ENCODE results near the gene MRPL1. TPM values are rescaled to one million over a fixed set of nuclear protein-coding genes. Genes with fewer than 3 reads are reported as not detected.
A peak's percentile ranks its signal among the peaks of the same experiment; 100 is the strongest.
"Not testable (repeated sequence)": the region's sequence is repeated elsewhere in the genome, so short reads cannot be mapped to it uniquely, and the experiment has no call there.

The MRPL1 gene
- total RNA-seq, 1 donor from 2014 or later, result 38.6 TPM

DNA sequence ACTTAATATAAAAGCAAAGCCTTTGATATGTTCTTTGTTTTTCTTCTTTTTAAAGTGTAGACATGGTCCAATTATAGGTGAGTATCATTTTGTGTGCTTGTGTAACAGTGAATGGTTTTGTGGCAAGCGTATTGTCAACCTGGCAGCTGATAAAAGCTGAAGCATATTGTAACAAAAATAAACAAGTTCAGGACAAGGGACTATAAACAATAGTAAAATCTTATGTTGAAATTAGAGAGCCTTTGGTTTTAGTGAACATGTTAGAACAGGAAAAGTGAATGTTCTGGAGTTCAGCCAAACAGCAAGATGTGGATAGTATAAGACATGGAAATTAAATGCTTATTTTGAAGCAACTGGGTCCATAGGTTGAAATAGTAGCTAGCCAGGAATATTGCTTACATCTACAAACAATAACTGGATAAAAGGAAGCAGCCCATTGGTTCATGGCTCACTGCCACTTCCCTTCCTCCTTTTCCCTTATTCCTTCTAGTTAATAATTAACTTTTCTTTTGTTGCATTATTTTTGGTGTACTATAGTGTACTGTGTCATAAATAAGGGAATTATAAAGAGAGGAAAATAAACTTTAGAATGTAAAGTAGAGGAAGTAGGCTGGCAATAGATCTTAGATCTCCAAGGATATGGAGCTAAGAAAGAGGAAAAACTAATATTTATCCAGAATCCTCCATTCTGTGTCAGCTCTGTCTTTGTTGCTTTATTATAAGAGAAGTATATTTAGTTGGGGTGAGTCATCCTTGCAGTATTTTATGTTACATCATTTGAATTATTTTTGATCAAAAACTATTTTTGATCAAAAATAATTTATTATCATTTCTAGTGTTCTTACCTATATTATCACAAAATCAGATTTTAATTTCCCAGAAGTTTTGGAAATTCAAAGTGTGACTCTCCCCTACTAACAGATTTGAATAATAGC, 65.6 kb downstream of the MRPL1 start:
- Histone ChIP-seq H3K9me3 (ENCODE audit: control insufficient read depth in 3 of 3, low read length in 3 of 3) (no peaks in the 10 kb centered on the region), H3K4me1 (ENCODE audit: control insufficient read depth in 3 of 3, insufficient read depth in 3 of 3, low read length in 3 of 3) (no peaks in the 10 kb centered on the region), H3K27me3 (ENCODE audit: control insufficient read depth in 3 of 3, insufficient read depth in 3 of 3, low read length in 3 of 3) (no peaks in the 10 kb centered on the region), H3K27ac (ENCODE audit: low read depth, low read length) (no peak overlapping the region), H3K36me3 (ENCODE audit: control insufficient read depth in 3 of 3, insufficient read depth in 3 of 3, low read length in 3 of 3) (peaks cover 0 to 15% (median 5%) of the 10 kb centered on the region in 3 donors), H3K4me3 (ENCODE audit: low read length in 3 of 3) (no peak overlapping the region), H3K9ac (ENCODE audit: low read depth in 1 of 3, low read length in 3 of 3) (no peak overlapping the region)

DNA sequence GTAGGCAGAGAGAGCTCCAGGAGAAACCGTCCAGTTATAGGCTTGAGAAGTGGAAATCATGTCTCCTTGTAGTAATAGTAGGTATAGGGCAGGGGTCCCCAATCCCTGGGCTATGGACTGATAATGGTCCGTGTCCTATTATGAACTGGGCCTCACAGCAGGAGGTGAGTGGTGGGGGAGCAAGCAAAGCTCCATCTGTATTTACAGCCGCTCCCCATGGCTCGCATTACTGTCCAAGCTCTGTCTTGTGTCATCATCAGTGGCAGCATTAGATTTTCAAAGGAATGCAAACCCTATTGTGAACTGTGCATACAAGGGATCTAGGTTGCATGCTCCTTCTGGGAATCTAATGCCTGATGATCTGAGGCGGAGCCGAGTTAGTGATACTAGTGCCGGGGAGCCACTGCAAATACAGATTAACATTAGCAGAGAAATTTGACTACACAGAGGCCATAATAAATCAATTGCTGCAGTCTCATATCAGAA, 67.6 kb downstream of the MRPL1 start:
- Histone ChIP-seq H3K9me3 (ENCODE audit: control insufficient read depth in 3 of 3, low read length in 3 of 3) (no peaks in the 10 kb centered on the region), H3K27me3 (ENCODE audit: control insufficient read depth in 3 of 3, insufficient read depth in 3 of 3, low read length in 3 of 3) (no peaks in the 10 kb centered on the region), H3K4me1 (ENCODE audit: control insufficient read depth in 3 of 3, insufficient read depth in 3 of 3, low read length in 3 of 3) (no peaks in the 10 kb centered on the region), H3K36me3 (ENCODE audit: control insufficient read depth in 3 of 3, insufficient read depth in 3 of 3, low read length in 3 of 3) (peaks cover 0 to 15% (median 5%) of the 10 kb centered on the region in 3 donors), H3K9ac (ENCODE audit: low read depth in 1 of 3, low read length in 3 of 3) (peak overlapping the region in 1 of 3 donors; percentile 12), H3K4me3 (ENCODE audit: low read length in 3 of 3) (no peak overlapping the region), H3K27ac (ENCODE audit: low read depth, low read length) (no peak overlapping the region)

DNA sequence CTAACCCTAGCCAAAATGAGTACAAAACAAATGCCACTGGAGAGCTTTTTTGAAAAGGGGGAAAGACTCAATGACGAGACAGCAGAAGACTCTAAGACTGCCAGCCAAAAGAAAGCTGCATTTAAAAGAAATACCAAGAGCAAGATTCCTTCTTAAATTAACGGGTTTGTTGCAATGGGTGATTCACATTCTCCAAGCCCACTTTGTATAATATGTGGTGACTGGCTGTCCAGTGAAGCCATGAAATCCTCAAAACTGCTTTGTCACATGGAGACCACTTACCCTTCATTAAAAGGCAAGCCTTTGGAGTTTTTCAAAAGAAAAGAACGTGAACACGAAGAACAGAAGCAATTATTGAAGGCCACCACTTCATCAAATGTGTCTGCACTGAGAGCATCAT, 68.2 kb downstream of the MRPL1 start:
- H3K9me3 ChIP-seq (ENCODE audit: control insufficient read depth in 3 of 3, low read length in 3 of 3), result no peaks in the 10 kb centered on the region
- H3K36me3 ChIP-seq (ENCODE audit: control insufficient read depth in 3 of 3, insufficient read depth in 3 of 3, low read length in 3 of 3), result peaks cover 0 to 15% (median 5%) of the 10 kb centered on the region in 3 donors

DNA sequence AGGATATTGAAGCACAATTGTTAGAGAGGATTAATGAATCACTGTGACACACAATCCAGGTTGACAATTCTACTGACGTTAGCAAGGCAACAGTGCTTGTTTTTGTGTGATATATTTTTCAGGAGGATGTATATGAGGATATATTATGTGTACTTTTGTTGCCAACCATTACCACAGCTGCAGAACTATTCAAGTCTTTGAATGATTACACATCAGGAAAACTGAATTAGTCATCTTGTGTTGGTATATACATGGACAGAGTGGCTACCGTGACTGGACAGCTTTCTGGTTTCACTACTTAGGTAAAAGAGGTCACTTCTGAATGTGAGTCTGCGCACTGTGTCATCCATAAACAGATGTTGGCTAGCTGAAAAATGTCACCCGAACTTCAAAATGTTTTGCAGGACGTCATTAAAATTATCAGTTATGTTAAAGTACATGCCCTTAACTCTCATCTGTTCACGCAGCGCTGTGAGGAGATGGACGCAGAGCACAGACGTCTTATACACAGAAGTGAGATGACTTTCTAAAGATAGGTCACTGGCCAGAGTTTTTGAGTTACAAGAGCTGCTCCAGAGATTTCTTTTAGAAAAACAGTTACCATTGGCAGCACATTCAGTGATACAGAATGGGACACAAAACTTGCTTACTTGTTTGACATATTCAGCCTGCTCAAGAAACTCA, 69.0 kb downstream of the MRPL1 start:
- H3K9ac ChIP-seq (ENCODE audit: low read depth in 1 of 3, low read length in 3 of 3), result no peak overlapping the region
- H3K4me3 ChIP-seq (ENCODE audit: low read length in 3 of 3), result no peak overlapping the region
- H3K27ac ChIP-seq (ENCODE audit: low read depth, low read length), result no peak overlapping the region
- H3K9me3 ChIP-seq (ENCODE audit: control insufficient read depth in 3 of 3, low read length in 3 of 3), result no peaks in the 10 kb centered on the region
- no peaks in the 10 kb centered on the region for H3K4me1 ChIP-seq (ENCODE audit: control insufficient read depth in 3 of 3, insufficient read depth in 3 of 3, low read length in 3 of 3)
- peaks cover 0 to 15% (median 5%) of the 10 kb centered on the region in 3 donors for H3K36me3 ChIP-seq (ENCODE audit: control insufficient read depth in 3 of 3, insufficient read depth in 3 of 3, low read length in 3 of 3)
- no peaks in the 10 kb centered on the region for H3K27me3 ChIP-seq (ENCODE audit: control insufficient read depth in 3 of 3, insufficient read depth in 3 of 3, low read length in 3 of 3)

More for the DNA sequence above, 68.2 kb downstream of the MRPL1 start:
- Histone ChIP-seq H3K27me3 (ENCODE audit: control insufficient read depth in 3 of 3, insufficient read depth in 3 of 3, low read length in 3 of 3) (no peaks in the 10 kb centered on the region), H3K27ac (ENCODE audit: low read depth, low read length) (no peak overlapping the region), H3K4me1 (ENCODE audit: control insufficient read depth in 3 of 3, insufficient read depth in 3 of 3, low read length in 3 of 3) (no peaks in the 10 kb centered on the region), H3K4me3 (ENCODE audit: low read length in 3 of 3) (no peak overlapping the region), H3K9ac (ENCODE audit: low read depth in 1 of 3, low read length in 3 of 3) (no peak overlapping the region)

DNA sequence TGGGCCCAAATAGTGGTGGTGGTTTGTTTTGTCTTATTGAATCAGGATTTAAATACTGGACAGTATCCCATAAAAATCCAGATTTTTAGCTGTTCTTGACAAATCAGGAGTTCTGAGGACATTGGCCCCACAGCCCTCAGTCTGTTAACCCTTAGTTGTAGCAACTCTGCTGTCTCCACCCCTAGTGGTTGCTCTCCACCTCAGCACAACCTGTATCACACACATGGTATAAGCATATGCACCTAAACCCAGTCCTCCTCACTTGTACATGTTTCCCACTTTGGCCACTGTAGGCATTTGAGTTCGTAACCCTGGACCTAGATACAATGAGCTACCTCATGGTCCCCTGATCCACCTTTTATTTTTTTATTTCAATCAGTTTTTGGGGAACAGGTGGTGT, 75.9 kb downstream of the MRPL1 start:
- Histone ChIP-seq H3K36me3 (ENCODE audit: control insufficient read depth in 3 of 3, insufficient read depth in 3 of 3, low read length in 3 of 3) (peaks cover 0 to 6% (median 0%) of the 10 kb centered on the region in 3 donors), H3K4me1 (ENCODE audit: control insufficient read depth in 3 of 3, insufficient read depth in 3 of 3, low read length in 3 of 3) (no peaks in the 10 kb centered on the region), H3K9ac (ENCODE audit: low read depth in 1 of 3, low read length in 3 of 3) (no peak overlapping the region), H3K27ac (ENCODE audit: low read depth, low read length) (no peak overlapping the region), H3K27me3 (ENCODE audit: control insufficient read depth in 3 of 3, insufficient read depth in 3 of 3, low read length in 3 of 3) (no peaks in the 10 kb centered on the region), H3K9me3 (ENCODE audit: control insufficient read depth in 3 of 3, low read length in 3 of 3) (no peaks in the 10 kb centered on the region), H3K4me3 (ENCODE audit: low read length in 3 of 3) (no peak overlapping the region)

DNA sequence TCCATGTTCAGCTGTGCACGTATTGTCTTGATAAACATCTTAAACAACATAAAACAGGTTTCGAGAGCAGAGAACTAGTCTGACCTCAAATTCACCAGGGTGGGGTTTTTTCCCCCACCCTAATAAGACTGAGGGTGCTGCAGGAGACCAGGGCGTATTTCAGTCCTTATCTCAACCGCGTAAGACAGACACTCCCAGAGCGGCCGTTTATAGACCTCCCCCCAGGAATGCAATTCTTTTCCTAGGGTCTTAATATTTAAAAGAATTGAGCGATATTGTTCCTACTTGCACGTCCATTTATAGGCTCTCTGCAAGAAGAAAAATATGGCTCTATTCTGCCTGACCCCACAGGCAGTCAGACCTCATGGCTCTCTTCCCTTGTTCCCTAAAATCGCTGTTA, 83.3 kb downstream of the MRPL1 start:
- not testable (repeated sequence) for H3K9me3 ChIP-seq (ENCODE audit: control insufficient read depth in 3 of 3, low read length in 3 of 3); H3K4me1 ChIP-seq (ENCODE audit: control insufficient read depth in 3 of 3, insufficient read depth in 3 of 3, low read length in 3 of 3); H3K27ac ChIP-seq (ENCODE audit: low read depth, low read length); H3K36me3 ChIP-seq (ENCODE audit: control insufficient read depth in 3 of 3, insufficient read depth in 3 of 3, low read length in 3 of 3); H3K27me3 ChIP-seq (ENCODE audit: control insufficient read depth in 3 of 3, insufficient read depth in 3 of 3, low read length in 3 of 3); H3K4me3 ChIP-seq (ENCODE audit: low read length in 3 of 3); H3K9ac ChIP-seq (ENCODE audit: low read depth in 1 of 3, low read length in 3 of 3)

DNA sequence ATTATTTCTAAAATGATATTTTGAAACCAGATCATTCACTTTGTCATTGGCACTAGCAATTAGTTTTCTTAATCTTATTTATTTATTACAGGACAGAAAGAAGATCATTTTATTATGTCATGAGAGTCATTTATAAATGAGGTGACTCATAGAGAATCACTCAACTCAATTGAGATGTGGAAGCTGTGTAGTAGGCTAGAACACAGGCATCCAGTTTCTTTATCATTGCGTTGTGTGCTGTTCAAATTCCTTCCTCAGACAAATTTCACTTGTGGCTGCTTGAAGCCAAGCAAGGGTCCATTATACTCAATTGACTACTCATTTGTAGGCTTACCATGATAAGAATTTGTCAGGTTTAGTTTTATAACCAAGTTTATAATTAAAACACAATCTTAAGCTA, 87.6 kb downstream of the MRPL1 start:
- H3K4me3 ChIP-seq (ENCODE audit: low read length in 3 of 3), result no peak overlapping the region
- H3K27me3 ChIP-seq (ENCODE audit: control insufficient read depth in 3 of 3, insufficient read depth in 3 of 3, low read length in 3 of 3), result no peaks in the 10 kb centered on the region
- H3K4me1 ChIP-seq (ENCODE audit: control insufficient read depth in 3 of 3, insufficient read depth in 3 of 3, low read length in 3 of 3), result no peaks in the 10 kb centered on the region
- no peaks in the 10 kb centered on the region for H3K9me3 ChIP-seq (ENCODE audit: control insufficient read depth in 3 of 3, low read length in 3 of 3)
- no peak overlapping the region for H3K9ac ChIP-seq (ENCODE audit: low read depth in 1 of 3, low read length in 3 of 3)
- H3K27ac ChIP-seq (ENCODE audit: low read depth, low read length), result no peak overlapping the region
- peaks cover 4 to 20% (median 8%) of the 10 kb centered on the region in 3 donors for H3K36me3 ChIP-seq (ENCODE audit: control insufficient read depth in 3 of 3, insufficient read depth in 3 of 3, low read length in 3 of 3)

DNA sequence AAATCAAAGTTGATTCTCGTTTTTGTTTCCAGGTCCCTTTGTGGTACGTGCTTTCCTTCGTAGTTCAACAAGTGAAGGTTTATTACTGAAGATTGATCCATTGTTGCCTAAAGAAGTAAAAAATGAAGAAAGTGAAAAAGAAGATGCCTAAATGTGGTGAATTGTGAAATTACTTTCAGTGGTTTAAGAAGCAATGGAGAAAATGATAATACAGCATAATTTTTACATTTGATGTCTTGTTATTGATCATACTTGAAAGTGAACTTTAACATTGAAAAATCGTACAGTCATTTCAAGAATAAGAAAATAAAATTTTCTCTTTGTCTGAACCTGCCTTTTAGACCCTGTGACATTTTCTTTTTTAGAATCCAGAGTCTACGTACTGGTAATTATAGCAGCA, 89.8 kb downstream of the MRPL1 start:
- H3K4me1 ChIP-seq (ENCODE audit: control insufficient read depth in 3 of 3, insufficient read depth in 3 of 3, low read length in 3 of 3), result no peaks in the 10 kb centered on the region
- H3K36me3 ChIP-seq (ENCODE audit: control insufficient read depth in 3 of 3, insufficient read depth in 3 of 3, low read length in 3 of 3), result peaks cover 4 to 20% (median 8%) of the 10 kb centered on the region in 3 donors
- H3K9ac ChIP-seq (ENCODE audit: low read depth in 1 of 3, low read length in 3 of 3), result no peak overlapping the region

DNA sequence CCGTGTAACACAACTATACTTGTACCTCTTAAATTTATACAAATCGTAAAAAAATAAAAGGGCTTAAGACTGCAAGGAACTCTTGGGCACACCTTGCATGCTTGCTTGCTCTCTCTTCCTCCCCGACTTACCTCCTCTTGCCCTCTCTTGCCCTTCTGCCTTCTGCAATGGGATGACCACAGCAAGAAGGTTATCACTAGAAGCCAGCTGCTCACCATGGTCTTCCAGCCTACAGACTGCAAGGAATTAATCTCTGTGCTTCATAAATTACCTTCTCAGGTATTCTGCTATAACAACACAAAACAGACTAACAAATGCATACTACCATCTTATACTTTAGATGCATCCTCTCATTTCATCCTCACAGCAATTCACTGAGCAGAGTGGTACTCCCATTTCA, 92.1 kb downstream of the MRPL1 start:
- H3K9me3 ChIP-seq (ENCODE audit: control insufficient read depth in 3 of 3, low read length in 3 of 3), result no peaks in the 10 kb centered on the region
- no peak overlapping the region for H3K9ac ChIP-seq (ENCODE audit: low read depth in 1 of 3, low read length in 3 of 3)
- H3K27ac ChIP-seq (ENCODE audit: low read depth, low read length), result no peak overlapping the region
- H3K4me3 ChIP-seq (ENCODE audit: low read length in 3 of 3), result no peak overlapping the region
- H3K4me1 ChIP-seq (ENCODE audit: control insufficient read depth in 3 of 3, insufficient read depth in 3 of 3, low read length in 3 of 3), result no peaks in the 10 kb centered on the region
- no peaks in the 10 kb centered on the region for H3K27me3 ChIP-seq (ENCODE audit: control insufficient read depth in 3 of 3, insufficient read depth in 3 of 3, low read length in 3 of 3)
- H3K36me3 ChIP-seq (ENCODE audit: control insufficient read depth in 3 of 3, insufficient read depth in 3 of 3, low read length in 3 of 3), result peaks cover 4 to 20% (median 8%) of the 10 kb centered on the region in 3 donors

More for the DNA sequence above, 89.8 kb downstream of the MRPL1 start:
- no peak overlapping the region for H3K4me3 ChIP-seq (ENCODE audit: low read length in 3 of 3)
- H3K9me3 ChIP-seq (ENCODE audit: control insufficient read depth in 3 of 3, low read length in 3 of 3), result no peaks in the 10 kb centered on the region
- no peaks in the 10 kb centered on the region for H3K27me3 ChIP-seq (ENCODE audit: control insufficient read depth in 3 of 3, insufficient read depth in 3 of 3, low read length in 3 of 3)
- H3K27ac ChIP-seq (ENCODE audit: low read depth, low read length), result no peak overlapping the region

DNA sequence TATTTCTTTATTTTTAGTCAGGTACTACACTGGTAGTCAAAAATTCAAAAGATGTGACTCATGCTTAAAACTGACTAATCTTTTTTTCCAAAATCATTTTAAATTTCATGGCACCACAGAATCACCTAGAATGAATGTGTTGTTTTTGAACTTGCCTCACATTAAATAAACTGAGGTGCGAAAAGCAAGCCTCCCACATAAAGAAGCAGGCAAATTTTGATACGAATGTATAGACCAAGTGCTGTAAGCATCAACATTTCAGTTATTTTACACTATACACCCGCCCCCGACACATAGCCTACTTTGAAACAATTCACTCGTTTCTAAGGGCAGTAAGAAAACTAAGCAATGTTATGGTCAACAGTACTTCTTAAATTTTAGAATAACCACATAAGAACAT, 94.3 kb downstream of the MRPL1 start:
- Histone ChIP-seq H3K27ac (ENCODE audit: low read depth, low read length) (no peak overlapping the region), H3K9me3 (ENCODE audit: control insufficient read depth in 3 of 3, low read length in 3 of 3) (no peaks in the 10 kb centered on the region), H3K4me3 (ENCODE audit: low read length in 3 of 3) (no peak overlapping the region), H3K9ac (ENCODE audit: low read depth in 1 of 3, low read length in 3 of 3) (no peak overlapping the region), H3K36me3 (ENCODE audit: control insufficient read depth in 3 of 3, insufficient read depth in 3 of 3, low read length in 3 of 3) (peaks cover 2 to 14% (median 4%) of the 10 kb centered on the region in 3 donors), H3K4me1 (ENCODE audit: control insufficient read depth in 3 of 3, insufficient read depth in 3 of 3, low read length in 3 of 3) (no peaks in the 10 kb centered on the region), H3K27me3 (ENCODE audit: control insufficient read depth in 3 of 3, insufficient read depth in 3 of 3, low read length in 3 of 3) (no peaks in the 10 kb centered on the region)
